Gastroesophageal sphincter (tissue), 3 donors: ENCODE results near the gene PCDH9.

Source experiments
- EP300 ChIP-seq: sonication (generic); formaldehyde crosslinking; IDR thresholded peaks from one replicate; pipeline ENCODE4 v1.6.1; 2017; ENCODE audit warnings: antibody characterized with exemption, mild to moderate bottlenecking
- POLR2A ChIP-seq, 2 donors: fragments of 450-650 bp; IDR thresholded peaks; one replicate each; pipeline ENCODE4 v1.6.1; 2017; ENCODE audit warnings: antibody characterized with exemption in 2 of 2, mild to moderate bottlenecking in 2 of 2, moderate library complexity in 1 of 2
- TF ChIP-seq, protein P1 (sequence below), 4 experiments: fragments of 200-600 bp in 2 of 4; fragments of 450-650 bp in 2 of 4; sonication (generic) in 1 of 4; IDR thresholded peaks; one replicate each; pipeline ENCODE4 v1.5.1; 2017 to 2019; ENCODE audit warnings: antibody characterized with exemption in 4 of 4, mild to moderate bottlenecking in 2 of 4, moderate library complexity in 2 of 4

DNA sequence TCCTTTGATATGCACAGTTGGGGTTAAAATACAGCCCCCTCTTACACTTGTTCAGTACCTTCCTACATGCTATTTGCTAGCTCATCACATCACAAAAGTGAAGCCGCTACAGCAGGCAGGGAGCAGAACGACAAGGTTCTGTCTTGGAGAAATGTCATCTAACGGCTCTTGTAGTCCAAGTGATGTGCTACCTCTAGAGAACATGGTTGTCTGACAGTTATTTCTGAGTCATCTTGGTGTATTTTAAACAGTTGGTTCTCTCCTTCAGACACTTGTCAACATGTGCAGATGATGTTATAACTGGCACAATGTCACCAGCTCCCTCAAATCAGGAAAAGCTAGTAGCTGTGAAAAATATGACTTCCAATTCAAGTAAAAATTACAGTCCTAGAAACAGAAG, 865.0 kb downstream of the PCDH9 start:
- TF ChIP-seq POLR2A (IDR thresholded peaks at IDR 0.05): no peak
- TF ChIP-seq, protein P1, sequence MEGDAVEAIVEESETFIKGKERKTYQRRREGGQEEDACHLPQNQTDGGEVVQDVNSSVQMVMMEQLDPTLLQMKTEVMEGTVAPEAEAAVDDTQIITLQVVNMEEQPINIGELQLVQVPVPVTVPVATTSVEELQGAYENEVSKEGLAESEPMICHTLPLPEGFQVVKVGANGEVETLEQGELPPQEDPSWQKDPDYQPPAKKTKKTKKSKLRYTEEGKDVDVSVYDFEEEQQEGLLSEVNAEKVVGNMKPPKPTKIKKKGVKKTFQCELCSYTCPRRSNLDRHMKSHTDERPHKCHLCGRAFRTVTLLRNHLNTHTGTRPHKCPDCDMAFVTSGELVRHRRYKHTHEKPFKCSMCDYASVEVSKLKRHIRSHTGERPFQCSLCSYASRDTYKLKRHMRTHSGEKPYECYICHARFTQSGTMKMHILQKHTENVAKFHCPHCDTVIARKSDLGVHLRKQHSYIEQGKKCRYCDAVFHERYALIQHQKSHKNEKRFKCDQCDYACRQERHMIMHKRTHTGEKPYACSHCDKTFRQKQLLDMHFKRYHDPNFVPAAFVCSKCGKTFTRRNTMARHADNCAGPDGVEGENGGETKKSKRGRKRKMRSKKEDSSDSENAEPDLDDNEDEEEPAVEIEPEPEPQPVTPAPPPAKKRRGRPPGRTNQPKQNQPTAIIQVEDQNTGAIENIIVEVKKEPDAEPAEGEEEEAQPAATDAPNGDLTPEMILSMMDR (IDR thresholded peaks at IDR 0.05): no peak
- no peak for TF ChIP-seq EP300
